HG03342 (cell line): ENCODE results near the gene ZFP28.

Experiments used
- ATAC-seq: cut with Tn5 transposase; IDR thresholded peaks from one replicate; pipeline ENCODE4 v1.9.1; 2021; ENCODE audit warnings: mild to moderate bottlenecking, moderate library complexity; ENCODE audit not compliant: unreplicated experiment

Gene ZFP28

DNA sequence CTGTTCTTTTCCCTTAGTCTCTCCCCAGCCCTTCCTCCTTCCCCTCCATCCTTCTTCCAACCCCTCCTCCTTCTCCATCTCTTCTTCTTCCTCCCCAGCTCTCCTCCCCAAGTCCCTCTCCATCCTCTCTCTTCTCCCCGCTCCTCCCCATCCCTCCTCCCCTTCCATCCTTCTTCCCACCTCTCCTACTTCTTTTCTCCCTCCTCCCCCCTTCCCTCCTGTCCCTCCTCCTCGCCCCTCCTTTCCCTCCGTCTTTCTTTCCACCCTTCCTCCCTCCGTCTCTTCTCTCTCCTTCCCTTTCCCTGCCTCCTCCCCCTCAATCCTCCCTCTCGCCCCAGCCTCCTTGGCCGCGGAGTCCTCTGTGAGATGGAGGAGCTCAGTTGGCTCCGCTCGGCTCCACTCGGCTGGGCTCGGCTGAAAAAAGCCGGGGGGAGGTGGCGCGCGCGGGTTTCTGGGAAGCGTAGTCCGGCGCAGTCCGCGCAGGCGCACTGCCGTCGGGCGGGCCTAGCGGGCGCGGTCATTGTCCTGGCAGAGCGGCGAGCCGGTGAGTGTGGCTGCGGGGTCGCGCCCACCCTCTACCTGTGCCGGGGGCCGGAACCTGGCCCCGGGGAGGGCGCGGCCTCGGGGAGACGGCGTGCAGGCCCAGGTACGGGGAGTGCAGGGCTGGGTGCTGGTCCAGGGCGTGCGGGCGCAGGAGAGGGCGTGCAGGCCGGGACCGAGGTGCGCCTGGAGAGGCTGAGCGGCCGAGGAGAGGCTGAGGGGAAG is 56.2 kb downstream of the ZFP28 start, which contains the start of gene ZNF71:
ZNF71 (plus strand) TSS at position 520 of the 765 bp plus-strand sequence. CDS start 6,257 bp downstream, outside the sequence.
- ATAC-seq: peak; percentile 94

DNA sequence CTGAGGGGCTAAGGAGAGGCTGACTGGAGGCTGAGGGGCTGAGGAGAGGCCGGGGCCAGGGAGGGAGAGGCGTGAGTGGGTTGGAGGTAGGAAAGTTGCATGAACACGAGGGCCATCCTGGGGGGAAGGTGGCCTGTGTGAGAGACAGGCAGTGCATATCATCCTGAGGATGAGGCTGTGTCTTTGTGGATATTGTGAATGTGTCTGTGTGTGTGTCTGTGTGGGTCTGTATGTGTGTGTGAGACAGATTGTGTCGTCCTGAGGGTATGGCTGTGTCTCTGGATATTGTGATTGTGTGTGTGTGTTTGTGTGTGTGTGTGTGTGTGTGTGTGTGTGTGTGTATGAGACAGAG is 56.8 kb downstream of the ZFP28 start:
- peak; percentile 14 for ATAC-seq

DNA sequence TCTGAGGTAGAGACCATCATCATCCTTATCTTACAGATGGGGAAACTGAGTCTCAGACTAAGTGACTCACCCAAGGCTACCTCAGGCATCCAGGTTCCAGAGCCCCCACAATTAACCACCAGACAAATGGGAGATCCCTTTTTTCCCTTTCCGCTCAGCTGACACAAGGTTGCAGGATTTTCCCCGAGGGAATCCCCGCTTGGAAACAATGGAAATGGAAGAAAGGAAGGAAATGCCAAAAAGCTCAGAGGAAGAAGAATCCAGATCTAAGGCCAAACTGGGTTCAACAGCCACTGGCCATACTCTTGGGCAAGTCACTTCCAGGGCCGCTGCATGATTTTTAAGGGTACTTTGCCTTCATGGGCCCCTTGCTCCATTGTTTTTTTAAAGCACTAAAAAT is 57.9 kb downstream of the ZFP28 start:
- ATAC-seq: no peak

DNA sequence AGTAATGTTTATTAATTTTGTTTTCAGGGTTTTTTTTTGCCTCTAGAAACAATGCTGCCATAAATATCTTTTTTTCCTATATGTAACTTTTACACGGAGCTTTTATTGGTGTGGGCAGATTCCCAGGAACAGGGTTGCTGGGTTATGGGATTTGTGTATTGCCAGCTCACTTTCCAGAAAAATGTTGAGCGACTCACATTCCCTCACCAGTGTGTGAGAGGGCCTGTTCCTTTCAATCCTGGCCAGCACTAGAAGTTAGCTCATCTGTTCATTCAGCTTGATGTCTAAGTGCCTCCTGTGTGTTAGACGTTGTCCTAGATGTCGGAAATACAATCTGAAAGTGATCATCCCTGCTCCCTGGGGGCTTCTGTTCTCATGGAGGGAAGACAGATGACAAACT is 58.9 kb downstream of the ZFP28 start:
- ATAC-seq: no peak

DNA sequence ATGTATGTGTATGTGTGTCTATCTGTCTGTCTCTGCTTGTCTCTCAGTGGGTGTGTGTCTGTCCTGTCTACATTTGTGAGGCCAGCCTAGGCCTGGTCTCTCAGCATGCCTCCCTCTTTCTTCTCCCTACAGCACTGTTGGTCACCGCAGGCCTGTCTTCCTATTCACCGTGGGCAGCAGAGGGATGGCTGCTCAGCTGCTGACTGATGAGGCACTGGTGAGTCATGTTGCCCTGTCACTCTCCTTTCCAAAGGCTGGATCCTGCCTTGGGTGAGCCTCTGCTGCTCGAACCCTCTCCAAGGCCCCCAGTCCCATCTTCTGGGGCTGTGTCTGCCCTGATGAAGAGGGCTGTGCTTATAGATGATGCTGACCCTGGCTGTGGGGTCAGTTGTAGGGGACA is 62.6 kb downstream of the ZFP28 start:
- no peak for ATAC-seq

DNA sequence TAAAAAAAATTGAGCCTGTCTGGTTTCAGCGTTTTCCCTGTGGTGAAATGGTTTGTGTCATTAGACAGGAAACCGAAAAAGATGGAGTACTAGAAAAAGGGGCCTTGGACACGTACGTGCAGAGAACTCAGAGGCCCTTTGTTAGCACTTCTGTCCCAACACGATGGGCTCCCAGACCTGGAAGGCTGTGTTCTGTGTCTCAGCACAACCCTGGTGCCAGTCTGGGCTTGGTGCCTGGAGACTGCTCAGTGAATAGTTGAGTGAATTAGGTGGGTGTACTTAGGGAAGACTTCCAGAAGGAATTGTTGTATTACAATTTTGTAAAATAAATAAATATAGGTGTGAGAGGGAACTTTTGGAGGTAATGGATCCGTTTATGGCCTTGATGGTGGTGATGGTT is 65.1 kb downstream of the ZFP28 start:
- no peak for ATAC-seq
